ENCODE results near the gene ACMSD. TPM values are rescaled to one million over a fixed set of nuclear protein-coding genes. Genes with fewer than 3 reads are reported as not detected.
"Not testable (repeated sequence)": the region's sequence is repeated elsewhere in the genome, so short reads cannot be mapped to it uniquely, and the experiment has no call there.

ACMSD gene
- total and polyA plus RNA-seq, 2 experiments from 2014 or later, result 0.11 TPM; not detected in 1

DNA sequence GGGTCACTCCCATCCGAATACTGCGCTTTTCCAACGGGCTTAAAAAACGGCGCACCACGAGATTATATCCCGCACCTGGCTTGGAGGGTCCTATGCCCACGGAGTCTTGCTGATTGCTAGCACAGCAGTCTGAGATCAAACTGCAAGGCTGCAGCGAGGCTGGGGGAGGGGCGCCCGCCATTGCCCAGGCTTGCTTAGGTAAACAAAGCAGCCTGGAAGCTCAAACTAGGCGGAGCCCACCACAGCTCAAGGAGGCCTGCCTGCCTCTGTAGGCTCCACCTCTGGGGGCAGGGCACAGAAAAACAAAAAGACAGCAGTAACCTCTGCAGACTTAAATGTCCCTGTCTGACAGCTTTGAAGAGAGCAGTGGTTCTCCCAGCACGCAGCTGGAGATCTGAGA is 12.7 kb upstream of the ACMSD start:
- not testable (repeated sequence) for H3K36me3 ChIP-seq (ENCODE audit: insufficient read depth); H3K4me1 ChIP-seq (ENCODE audit: insufficient read depth); H3K9me2 ChIP-seq (ENCODE audit: insufficient read depth); DNase-seq (ENCODE audit: low spot score); H3K4me2 ChIP-seq; H3F3A ChIP-seq (replicated peaks; ENCODE audit: low read depth); H3K79me2 ChIP-seq (replicated peaks; ENCODE audit: insufficient read depth); H3K27me3 Mint-ChIP-seq (ENCODE audit: insufficient read depth, low read depth, poor library complexity); H3K27me3 ChIP-seq (ENCODE audit: insufficient read depth); H4K20me1 ChIP-seq (replicated peaks; ENCODE audit: insufficient read depth); H3K4me1 Mint-ChIP-seq; H3K27ac ChIP-seq (ENCODE audit: low read depth); H3K27ac Mint-ChIP-seq; H3K4me3 ChIP-seq; ATAC-seq; H3K4me3 Mint-ChIP-seq
- Mint-ChIP-seq H3K9me3 (peaks cover 17% of the 10 kb centered on the region), H3K36me3 (ENCODE audit: low read depth) (peaks cover 16% of the 10 kb centered on the region; the same call in 2 of the 3 replicates)
- peak overlapping the region; percentile 67; the same call in 1 of the 2 replicates for H2AFZ ChIP-seq

DNA sequence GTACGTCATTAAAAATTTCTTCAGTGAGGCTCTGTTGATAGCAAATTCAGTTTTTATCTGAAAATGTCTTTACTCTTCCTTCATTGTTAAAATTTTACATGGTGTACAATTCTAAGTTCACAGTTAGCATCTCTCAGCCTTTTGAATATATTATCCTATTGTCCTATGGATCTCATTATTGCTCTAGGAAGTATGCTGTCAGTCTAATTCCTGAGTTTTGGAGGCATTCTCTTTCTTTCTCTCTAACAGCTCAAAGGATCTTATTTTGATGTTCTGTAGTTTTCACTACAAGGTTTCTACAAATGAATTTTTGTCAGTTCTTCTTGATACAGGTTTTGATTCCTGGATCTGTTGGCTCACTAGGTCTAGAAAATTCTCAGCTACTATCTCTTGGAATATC is 2.9 kb upstream of the ACMSD start:
- H3K9me3 Mint-ChIP-seq, result peaks cover 33% of the 10 kb centered on the region; the same call in 2 of the 3 replicates
- no peak overlapping the region for H3K27ac Mint-ChIP-seq
- H3K27ac ChIP-seq (ENCODE audit: low read depth), result no peak overlapping the region
- no peaks in the 10 kb centered on the region for H3F3A ChIP-seq (replicated peaks; ENCODE audit: low read depth)
- no peak overlapping the region for H2AFZ ChIP-seq
- H3K36me3 Mint-ChIP-seq (ENCODE audit: low read depth), result no peaks in the 10 kb centered on the region
- no peak overlapping the region for H3K4me3 ChIP-seq
- no peaks in the 10 kb centered on the region; the same call in none of the 2 replicates for H3K9me2 ChIP-seq (ENCODE audit: insufficient read depth)
- no peaks in the 10 kb centered on the region for H3K27me3 ChIP-seq (ENCODE audit: insufficient read depth)
- peaks cover 1% of the 10 kb centered on the region for H3K27me3 Mint-ChIP-seq (ENCODE audit: insufficient read depth, low read depth, poor library complexity)
- DNase-seq (ENCODE audit: low spot score) (no peak), ATAC-seq (no peak)
- H3K4me2 ChIP-seq, result no peak overlapping the region
- H3K4me3 Mint-ChIP-seq, result no peak overlapping the region
- peaks cover 9% of the 10 kb centered on the region; the same call in 1 of the 2 replicates for H3K36me3 ChIP-seq (ENCODE audit: insufficient read depth)
- no peaks in the 10 kb centered on the region for H3K79me2 ChIP-seq (replicated peaks; ENCODE audit: insufficient read depth)
- no peaks in the 10 kb centered on the region for H4K20me1 ChIP-seq (replicated peaks; ENCODE audit: insufficient read depth)
- no peaks in the 10 kb centered on the region for H3K4me1 ChIP-seq (ENCODE audit: insufficient read depth)
- no peaks in the 10 kb centered on the region; the same call in 2 of the 3 replicates for H3K4me1 Mint-ChIP-seq
- TF ChIP-seq STAT1 (IDR thresholded peaks at IDR 0.05; ENCODE audit: unreplicated experiment), result no peak
- no peak for TF ChIP-seq ZNF114 (CRISPR knock-in tag; IDR thresholded peaks at IDR 0.05)
- TF ChIP-seq, protein P1, sequence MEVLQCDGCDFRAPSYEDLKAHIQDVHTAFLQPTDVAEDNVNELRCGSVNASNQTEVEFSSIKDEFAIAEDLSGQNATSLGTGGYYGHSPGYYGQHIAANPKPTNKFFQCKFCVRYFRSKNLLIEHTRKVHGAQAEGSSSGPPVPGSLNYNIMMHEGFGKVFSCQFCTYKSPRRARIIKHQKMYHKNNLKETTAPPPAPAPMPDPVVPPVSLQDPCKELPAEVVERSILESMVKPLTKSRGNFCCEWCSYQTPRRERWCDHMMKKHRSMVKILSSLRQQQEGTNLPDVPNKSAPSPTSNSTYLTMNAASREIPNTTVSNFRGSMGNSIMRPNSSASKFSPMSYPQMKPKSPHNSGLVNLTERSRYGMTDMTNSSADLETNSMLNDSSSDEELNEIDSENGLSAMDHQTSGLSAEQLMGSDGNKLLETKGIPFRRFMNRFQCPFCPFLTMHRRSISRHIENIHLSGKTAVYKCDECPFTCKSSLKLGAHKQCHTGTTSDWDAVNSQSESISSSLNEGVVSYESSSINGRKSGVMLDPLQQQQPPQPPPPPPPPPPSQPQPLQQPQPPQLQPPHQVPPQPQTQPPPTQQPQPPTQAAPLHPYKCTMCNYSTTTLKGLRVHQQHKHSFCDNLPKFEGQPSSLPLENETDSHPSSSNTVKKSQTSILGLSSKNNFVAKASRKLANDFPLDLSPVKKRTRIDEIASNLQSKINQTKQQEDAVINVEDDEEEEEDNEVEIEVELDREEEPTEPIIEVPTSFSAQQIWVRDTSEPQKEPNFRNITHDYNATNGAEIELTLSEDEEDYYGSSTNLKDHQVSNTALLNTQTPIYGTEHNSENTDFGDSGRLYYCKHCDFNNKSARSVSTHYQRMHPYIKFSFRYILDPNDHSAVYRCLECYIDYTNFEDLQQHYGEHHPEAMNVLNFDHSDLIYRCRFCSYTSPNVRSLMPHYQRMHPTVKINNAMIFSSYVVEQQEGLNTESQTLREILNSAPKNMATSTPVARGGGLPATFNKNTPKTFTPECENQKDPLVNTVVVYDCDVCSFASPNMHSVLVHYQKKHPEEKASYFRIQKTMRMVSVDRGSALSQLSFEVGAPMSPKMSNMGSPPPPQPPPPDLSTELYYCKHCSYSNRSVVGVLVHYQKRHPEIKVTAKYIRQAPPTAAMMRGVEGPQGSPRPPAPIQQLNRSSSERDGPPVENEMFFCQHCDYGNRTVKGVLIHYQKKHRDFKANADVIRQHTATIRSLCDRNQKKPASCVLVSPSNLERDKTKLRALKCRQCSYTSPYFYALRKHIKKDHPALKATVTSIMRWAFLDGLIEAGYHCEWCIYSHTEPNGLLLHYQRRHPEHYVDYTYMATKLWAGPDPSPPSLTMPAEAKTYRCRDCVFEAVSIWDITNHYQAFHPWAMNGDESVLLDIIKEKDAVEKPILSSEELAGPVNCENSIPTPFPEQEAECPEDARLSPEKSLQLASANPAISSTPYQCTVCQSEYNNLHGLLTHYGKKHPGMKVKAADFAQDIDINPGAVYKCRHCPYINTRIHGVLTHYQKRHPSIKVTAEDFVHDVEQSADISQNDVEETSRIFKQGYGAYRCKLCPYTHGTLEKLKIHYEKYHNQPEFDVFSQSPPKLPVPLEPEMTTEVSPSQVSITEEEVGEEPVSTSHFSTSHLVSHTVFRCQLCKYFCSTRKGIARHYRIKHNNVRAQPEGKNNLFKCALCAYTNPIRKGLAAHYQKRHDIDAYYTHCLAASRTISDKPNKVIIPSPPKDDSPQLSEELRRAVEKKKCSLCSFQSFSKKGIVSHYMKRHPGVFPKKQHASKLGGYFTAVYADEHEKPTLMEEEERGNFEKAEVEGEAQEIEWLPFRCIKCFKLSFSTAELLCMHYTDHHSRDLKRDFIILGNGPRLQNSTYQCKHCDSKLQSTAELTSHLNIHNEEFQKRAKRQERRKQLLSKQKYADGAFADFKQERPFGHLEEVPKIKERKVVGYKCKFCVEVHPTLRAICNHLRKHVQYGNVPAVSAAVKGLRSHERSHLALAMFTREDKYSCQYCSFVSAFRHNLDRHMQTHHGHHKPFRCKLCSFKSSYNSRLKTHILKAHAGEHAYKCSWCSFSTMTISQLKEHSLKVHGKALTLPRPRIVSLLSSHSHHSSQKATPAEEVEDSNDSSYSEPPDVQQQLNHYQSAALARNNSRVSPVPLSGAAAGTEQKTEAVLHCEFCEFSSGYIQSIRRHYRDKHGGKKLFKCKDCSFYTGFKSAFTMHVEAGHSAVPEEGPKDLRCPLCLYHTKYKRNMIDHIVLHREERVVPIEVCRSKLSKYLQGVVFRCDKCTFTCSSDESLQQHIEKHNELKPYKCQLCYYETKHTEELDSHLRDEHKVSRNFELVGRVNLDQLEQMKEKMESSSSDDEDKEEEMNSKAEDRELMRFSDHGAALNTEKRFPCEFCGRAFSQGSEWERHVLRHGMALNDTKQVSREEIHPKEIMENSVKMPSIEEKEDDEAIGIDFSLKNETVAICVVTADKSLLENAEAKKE (CRISPR knock-in tag; IDR thresholded peaks at IDR 0.05), result no peak
- TF ChIP-seq, protein P2, sequence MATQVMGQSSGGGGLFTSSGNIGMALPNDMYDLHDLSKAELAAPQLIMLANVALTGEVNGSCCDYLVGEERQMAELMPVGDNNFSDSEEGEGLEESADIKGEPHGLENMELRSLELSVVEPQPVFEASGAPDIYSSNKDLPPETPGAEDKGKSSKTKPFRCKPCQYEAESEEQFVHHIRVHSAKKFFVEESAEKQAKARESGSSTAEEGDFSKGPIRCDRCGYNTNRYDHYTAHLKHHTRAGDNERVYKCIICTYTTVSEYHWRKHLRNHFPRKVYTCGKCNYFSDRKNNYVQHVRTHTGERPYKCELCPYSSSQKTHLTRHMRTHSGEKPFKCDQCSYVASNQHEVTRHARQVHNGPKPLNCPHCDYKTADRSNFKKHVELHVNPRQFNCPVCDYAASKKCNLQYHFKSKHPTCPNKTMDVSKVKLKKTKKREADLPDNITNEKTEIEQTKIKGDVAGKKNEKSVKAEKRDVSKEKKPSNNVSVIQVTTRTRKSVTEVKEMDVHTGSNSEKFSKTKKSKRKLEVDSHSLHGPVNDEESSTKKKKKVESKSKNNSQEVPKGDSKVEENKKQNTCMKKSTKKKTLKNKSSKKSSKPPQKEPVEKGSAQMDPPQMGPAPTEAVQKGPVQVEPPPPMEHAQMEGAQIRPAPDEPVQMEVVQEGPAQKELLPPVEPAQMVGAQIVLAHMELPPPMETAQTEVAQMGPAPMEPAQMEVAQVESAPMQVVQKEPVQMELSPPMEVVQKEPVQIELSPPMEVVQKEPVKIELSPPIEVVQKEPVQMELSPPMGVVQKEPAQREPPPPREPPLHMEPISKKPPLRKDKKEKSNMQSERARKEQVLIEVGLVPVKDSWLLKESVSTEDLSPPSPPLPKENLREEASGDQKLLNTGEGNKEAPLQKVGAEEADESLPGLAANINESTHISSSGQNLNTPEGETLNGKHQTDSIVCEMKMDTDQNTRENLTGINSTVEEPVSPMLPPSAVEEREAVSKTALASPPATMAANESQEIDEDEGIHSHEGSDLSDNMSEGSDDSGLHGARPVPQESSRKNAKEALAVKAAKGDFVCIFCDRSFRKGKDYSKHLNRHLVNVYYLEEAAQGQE (IDR thresholded peaks at IDR 0.05; ENCODE audit: unreplicated experiment), result no peak
- TF ChIP-seq, protein P3, sequence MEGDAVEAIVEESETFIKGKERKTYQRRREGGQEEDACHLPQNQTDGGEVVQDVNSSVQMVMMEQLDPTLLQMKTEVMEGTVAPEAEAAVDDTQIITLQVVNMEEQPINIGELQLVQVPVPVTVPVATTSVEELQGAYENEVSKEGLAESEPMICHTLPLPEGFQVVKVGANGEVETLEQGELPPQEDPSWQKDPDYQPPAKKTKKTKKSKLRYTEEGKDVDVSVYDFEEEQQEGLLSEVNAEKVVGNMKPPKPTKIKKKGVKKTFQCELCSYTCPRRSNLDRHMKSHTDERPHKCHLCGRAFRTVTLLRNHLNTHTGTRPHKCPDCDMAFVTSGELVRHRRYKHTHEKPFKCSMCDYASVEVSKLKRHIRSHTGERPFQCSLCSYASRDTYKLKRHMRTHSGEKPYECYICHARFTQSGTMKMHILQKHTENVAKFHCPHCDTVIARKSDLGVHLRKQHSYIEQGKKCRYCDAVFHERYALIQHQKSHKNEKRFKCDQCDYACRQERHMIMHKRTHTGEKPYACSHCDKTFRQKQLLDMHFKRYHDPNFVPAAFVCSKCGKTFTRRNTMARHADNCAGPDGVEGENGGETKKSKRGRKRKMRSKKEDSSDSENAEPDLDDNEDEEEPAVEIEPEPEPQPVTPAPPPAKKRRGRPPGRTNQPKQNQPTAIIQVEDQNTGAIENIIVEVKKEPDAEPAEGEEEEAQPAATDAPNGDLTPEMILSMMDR (conservative IDR thresholded peaks at IDR 0.05; ENCODE audit: low read depth in 2 of 2), result no peak
- TF ChIP-seq JUNB (IDR thresholded peaks at IDR 0.05; ENCODE audit: unreplicated experiment), result no peak
- TF ChIP-seq, protein P4, sequence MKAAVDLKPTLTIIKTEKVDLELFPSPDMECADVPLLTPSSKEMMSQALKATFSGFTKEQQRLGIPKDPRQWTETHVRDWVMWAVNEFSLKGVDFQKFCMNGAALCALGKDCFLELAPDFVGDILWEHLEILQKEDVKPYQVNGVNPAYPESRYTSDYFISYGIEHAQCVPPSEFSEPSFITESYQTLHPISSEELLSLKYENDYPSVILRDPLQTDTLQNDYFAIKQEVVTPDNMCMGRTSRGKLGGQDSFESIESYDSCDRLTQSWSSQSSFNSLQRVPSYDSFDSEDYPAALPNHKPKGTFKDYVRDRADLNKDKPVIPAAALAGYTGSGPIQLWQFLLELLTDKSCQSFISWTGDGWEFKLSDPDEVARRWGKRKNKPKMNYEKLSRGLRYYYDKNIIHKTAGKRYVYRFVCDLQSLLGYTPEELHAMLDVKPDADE (IDR thresholded peaks at IDR 0.05), result no peak
- no peak for TF ChIP-seq ZNF331 (CRISPR knock-in tag; IDR thresholded peaks at IDR 0.05; ENCODE audit: low read depth)
- no peak for TF ChIP-seq EZH2 (IDR thresholded peaks at IDR 0.05; ENCODE audit: low read depth, unreplicated experiment)
- TF ChIP-seq CREB1 (CRISPR knock-in tag; IDR thresholded peaks at IDR 0.05; ENCODE audit: low read depth), result no peak

Data from GM23338 (cell line).